GM21825 (cell line): ENCODE measurements around the gene SLC35B3.
"Not testable (repeated sequence)": the region's sequence is repeated elsewhere in the genome, so short reads cannot be mapped to it uniquely, and the experiment has no call there.

Experiments
- ATAC-seq: cut with Tn5 transposase; IDR thresholded peaks from one replicate; pipeline ENCODE4 v1.9.1; 2021; ENCODE audit warnings: mild to moderate bottlenecking, moderate library complexity; ENCODE audit not compliant: unreplicated experiment

SLC35B3 gene

DNA sequence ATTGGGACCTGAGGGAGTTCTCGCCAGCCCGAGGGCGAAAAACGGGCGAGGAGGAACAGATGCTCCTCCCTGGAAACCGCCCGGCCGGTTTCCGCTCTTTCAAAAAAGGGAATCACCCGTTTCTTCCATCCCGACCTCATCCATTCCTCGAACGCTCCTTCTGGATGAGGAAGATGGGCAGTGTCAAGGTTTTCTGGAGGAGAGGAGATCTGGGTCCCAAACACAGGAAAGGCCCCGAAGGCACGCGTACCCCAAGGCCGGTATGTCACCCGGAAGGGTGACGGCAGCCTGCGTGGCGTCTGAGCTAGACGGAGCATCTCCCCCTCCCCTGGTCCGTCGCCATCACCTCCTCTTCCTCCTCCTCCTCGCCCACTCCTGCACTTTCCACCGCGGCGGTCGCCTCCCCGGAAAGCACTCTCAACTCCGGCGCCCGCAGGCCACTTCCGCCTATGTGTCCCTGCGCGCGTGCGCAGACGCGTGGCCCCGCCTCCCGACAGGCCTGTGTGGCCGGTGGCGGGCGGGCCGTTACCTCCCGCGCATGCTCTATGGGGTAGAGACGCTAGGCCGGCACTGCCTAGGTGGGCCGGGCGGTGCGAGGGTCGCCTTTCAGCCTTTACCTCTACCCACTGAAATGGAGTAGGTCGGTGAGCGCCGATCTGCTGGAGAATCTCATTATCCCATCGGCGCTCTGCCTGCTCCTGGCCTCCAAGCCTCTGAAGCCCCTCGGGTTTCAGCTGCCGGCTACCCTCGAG, at the start of gene SLC35B3:
Gene SLC35B3 (minus strand): TSS at position 453 of the 752 bp plus-strand sequence.
- ATAC-seq: peak; percentile 98

DNA sequence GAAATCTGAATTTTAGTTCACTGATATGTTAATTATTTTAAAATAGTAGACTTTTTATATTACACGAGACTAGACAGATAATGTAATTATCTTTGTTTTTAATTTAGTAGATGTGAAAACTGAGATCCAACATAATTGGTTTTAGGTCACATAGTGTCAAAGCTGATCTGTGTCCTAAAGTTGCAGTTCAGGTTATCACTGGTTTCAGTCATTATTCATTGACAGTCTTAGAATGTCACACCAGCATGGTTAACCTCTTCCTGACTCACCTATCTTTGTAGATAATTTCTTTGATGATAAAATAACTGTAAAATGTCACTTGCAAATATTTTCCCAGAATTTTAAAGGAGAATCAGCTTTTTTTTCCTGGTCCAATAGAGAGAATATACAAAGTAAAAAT, 48.3 kb upstream of the SLC35B3 start:
- ATAC-seq: no peak

DNA sequence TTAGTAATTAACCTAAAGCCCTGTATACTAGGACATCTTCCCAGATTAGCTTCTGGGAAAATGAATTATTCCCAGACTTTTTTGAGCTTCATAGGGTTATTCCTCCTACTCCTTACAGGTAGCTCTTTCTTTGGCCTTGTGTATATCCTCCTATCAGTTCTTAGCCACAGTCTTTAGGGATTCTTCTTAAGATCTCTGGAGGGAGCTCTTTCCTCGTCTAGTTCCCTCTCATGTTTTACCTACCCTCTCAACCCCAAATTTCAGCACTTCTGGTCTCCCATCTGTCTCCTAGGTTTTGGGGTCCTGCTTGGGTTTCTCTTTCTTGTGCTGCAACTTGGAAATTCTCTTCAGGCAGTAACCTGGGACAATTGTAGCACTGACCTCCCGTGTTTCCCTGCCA, 46.4 kb upstream of the SLC35B3 start:
- ATAC-seq: no peak

DNA sequence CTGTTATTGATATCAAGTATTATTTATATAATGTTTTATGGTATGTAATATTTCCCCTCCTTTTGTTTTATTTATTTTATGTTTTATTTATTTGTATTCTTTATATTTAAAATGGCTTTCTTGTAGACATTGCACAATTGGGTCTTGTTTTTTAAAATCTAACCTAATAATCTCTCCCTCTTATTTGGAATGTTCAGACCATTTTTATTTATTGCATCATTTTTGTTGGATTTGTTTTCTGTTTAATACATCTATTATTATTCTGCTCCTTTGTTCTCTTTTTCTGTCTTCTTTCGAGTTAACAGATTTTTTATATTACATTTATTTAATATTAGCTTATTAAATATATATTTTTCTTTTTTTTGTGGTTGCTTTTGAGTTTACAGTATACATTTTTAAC, 43.1 kb upstream of the SLC35B3 start:
- no peak for ATAC-seq

DNA sequence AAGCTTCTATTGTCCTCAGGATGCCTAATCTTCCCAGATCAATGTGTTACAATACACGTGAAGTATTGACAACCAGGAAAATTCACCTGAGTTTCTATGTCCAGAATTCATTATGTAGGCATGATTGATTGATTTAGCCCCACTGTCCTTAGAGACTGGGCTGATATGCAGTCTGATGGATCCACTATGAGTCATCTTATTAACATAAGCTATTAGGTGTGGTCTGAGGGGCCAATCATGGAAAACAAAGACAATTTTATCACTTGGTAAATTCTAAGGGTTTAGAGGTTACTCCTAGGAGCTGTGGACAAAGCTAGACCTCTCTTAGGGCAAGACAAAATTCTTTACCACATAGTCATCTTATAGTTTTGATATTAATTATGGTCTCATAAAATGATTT, 41.3 kb upstream of the SLC35B3 start:
- no peak for ATAC-seq

DNA sequence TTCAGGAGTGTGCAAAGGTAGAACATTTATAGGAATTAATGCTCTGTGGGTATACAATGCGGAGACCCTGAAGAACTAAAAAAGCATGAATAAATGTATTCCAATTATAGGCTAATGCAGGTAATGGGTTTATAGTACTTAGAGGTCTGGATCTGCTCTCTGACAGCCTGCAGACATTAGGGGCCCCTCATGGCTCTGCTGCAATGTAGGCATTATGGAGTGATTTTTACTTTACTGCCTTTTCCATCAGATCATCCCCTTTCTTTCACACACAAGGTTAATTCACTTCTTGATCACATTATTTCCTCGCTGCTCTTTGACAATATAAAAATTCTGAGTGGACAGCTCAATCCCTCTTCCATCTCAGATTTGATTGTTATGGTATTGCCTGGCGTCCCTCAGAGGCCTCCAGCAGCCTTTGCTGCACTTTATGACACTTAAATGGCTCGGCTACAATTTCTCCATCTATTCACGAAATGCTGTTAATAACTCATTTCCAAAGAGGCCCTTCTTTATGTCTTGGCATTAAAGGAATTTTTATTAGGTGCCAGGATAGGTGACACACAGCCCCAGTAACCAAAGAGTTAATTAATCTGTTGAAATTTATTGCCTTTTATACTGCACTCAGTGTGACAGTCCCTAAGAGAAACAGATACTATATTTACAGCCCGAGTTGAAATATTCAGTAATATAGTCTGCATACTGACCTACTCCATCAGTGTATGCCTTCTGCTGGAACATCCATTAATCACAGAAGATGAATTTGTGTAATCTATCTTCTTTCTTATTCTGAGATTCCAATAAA, 33.4 kb upstream of the SLC35B3 start:
- no peak for ATAC-seq

DNA sequence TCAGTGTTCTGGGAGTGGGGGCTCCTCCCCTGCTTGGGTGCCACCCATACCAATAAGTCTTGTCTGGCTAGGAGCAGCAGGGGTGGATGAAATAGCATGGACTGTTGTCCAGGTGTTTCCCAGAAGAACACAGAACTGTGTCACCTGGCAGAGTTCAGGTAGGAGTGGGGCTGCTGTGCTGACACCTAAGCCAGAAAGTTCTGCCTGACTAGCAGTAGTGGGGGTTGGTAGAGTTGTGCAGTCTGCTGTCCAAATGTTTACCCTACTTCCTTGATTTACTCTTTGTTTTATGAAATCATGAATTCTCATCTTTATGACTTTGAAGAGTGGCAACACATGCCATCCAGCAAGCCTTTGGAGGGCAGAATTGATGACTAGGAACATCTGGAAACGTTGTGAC, 27.3 kb upstream of the SLC35B3 start:
- no peak for ATAC-seq

DNA sequence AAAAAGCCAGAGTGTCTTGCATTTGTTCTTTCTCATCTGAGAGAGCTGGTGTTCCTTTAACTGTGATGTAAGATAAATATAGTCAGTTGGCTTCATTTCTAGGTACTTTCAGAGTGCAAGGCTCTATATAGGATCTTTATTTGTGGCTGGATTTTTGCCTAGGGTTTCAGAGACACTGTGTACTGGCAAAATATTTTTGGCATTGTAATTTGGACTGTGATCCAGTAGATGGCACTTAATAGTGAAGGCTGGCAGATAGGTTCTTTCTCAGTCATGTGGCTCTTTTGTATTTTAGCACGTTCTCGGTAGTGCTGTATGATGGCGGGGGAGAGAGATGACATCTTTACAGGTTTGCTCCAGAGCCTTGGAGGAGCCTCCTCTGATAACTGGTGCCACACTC, 26.8 kb upstream of the SLC35B3 start:
- ATAC-seq: no peak

DNA sequence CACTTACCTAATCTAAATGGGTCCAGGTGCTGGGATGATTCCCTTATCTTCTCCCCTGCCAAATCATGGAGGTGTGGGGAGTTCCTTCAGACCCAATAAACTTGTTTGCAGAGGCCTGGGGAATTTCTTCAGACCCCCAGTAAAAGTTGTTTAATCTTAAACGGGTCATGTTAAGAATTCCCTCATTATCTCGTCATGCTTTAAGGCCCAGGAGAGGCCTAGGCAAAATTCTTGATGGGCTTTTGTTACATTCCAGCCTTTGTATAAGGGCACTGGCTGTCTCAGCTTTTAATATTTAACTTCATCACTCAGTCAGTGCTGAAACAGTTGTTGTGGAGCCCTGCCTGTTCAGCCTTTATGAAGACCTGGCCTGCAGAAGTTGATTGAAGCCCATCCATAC, 11.0 kb upstream of the SLC35B3 start:
- no peak for ATAC-seq

DNA sequence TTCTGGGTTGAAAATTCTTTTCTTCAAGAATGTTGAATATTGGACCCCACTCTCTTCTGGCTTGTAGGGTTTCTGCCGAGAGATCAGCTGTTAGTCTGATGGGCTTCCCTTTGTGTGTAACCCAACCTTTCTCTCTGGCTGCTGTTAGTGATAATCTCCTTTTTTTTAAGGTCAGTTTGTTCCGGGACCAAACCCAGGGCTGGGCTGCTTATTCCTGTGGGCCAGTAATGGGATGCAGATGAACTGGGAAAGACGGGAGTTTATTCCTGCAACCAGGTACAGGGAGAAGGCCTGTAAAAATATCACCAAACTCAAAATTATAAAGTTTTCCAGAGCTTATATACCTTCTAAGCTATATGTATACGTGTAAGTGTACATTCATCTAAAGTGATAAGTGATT, 10.6 kb upstream of the SLC35B3 start:
- ATAC-seq: not testable (repeated sequence)

DNA sequence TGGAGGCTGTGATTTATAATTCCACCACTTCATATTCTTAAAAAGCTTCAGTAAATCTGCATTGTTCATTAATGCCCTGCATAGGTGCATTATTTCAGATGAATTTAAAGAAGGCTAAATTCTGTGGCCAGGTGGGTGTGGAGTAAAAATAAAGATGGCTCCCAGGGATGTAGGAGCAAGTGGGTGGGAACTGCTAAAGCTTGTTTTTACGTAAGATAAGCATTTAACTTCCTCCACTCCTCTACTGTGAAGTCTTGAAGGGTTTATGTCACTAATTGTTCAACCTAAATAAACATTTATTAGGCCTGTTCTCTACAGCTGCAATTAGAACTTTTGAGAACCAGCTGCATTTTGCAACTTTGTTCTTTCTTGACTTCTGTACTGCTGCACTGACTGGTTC, 6.8 kb upstream of the SLC35B3 start:
- no peak for ATAC-seq

DNA sequence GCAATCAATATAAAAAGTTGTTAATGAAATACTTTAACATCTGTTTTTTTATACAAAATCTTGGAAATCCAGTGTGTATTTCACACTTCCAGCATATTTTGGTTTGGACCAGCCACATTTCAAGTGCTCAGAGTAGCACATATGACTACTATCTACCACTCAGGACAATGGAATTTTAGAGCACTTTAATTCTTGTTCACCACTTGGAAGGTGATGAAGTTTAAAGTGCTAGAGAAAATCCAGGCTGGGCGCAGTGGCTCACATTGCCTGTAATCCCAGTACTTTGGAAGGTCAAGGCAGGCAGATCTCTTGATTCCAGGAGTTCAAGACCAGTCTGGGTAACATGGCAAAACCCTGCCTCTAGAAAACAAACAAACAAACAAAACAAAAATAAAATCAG, 6.1 kb upstream of the SLC35B3 start:
- no peak for ATAC-seq

DNA sequence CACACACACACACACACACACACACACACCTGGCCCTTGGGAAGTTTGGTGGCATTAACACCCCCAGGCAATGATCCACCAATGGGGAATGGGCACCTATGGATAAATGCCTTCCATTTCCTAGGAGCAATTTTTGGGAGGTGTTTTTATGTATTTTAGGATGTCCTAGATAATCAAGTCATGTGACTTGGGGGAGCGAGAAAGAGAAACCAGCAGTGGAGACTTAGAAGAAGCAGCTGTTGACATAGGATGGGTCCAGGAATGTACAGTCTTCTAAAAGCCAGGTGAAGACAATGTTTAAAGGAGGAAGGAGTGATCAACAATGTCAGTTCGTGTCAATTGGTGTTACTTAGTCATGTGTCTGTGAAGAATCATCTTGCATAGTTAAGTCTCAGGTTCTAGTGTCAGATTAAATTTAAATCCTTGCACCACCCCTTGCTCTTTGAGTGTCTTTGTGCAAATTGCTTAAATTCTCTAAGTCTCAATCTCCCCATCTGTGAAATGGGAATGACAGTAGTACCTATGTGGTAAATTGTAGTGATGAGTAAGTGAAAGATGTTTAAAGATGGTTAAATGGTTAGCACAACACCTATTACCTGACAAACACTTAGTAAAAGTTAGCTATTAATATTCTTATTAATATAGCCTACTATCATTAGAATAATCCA, 4.4 kb upstream of the SLC35B3 start:
- no peak for ATAC-seq

DNA sequence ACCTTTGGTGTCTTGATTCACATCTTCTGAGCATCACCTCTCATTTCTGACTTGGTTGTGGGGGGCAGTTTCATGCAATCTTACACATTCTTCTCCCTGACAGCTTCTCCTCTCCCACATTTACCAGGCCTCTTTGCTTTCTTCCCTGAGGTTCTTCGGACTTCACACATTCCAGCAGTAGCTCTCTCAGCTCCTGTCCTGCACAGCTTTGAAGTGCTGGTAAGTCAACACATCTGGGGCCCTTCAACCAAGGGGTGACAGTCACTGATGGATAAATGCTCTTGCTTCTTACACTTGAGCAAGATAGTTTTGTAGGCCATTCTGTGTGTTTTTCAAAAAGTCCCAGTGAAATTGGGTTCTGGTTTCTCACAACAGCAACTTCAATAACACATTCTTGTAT, 2.5 kb upstream of the SLC35B3 start:
- ATAC-seq: no peak

DNA sequence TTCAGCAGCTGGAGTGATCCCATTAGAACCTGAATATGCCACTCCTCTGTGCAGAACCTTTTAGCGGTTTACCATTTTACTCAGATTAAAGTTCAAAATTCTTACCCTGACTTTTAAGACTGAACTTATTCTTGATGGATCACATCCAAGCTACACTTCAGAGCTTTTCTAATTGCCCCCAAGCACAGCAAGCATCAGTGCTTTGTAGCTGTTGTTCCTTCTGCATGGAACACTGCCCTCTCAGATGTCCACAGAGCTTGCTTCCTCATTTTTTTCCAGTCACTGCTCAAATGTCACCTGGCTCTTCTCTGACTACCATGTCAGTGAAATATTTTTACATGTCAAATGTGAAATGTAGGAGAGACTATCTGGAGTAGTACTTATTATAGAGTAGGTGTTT, 1.6 kb upstream of the SLC35B3 start:
- no peak for ATAC-seq

DNA sequence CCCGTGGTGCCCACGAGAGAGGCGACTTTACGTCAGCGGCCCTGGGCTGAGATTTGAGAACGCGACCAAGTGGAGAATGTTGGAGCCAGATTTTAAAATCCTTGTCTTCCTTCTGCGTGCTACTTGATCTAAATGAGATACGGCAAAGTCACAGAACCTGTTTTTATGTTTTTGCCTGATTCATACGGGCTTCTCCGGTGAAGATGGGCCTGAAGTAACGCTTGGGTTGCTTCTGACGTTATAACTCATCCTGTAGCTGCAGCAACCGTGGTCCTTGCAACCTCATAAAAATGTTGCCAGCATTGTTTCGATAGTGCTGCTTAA, 462 bp upstream of the SLC35B3 start:
- ATAC-seq: no peak

DNA sequence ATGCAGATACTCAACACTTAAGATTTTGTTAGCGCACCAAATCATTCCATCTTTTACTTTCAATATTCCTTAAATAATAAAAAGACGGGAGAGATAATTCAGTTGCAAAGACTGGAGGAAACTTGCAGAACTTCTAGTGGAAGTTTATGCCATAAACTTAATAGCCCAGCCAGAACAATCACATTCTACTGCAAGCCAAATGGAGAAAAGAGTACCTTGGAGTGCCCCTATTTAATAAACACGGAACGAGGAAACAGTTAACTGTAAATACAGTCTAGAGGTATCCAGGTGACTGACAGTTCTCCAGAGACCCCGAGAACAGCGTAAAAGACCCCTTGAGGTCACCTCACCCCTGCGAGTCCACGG, 635 bp downstream of the SLC35B3 start:
- peak; percentile 12 for ATAC-seq

DNA sequence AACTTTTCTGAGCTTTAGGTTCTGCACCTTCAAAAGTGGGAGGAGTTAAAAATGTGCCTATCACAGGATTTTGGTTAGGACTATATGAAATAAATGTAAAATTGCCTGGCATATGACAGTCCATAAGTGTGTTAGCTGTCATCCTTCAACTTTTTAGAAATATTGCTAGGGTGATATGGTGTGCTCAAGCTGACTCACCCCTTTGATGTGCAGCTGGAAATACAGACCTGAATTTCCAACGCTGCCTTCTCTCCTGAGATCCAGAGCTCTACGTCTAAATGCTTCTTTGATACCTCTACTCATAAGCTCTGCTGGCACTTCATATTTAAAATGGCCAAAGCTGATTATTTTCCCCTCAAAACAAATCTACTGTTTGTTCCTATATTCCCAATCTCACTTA, 2.7 kb downstream of the SLC35B3 start:
- ATAC-seq: no peak

DNA sequence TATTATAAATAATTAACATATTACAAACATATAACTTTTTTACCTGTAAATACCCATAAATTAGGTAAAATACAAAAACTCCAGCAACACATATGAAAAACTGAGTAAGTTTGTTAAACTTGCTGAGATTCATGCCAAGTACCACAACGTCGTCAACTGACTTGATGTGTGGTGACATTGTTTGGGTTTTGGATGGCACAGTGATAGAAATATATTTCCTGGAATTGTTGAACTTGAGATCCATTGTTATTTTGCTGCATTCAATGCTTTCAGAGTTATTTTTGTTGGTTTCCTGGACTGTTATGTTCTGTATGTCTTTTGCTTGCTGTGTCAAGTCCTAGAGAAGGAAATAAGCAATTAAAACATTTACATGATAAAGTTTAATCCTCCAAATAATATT, 5.5 kb downstream of the SLC35B3 start:
- ATAC-seq: no peak

DNA sequence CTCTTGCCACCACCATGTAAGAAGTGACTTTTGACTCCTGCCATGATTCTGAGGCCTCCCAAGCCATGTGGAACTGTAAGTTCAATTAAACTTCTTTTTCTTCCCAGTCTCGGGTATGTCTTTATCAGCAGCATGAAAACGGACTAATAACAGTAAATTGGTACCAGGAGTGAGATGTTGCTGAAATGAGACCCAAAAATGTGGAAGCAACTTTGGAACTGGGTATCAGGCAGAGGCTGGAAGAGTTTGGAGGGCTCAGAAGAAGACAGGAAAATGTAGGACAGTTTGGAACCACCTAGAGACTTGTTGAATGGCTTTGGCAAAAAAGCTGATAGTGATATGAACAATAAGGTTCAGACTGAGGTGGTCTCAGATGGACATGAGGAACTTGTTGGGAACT, 8.8 kb downstream of the SLC35B3 start:
- ATAC-seq: not testable (repeated sequence)

DNA sequence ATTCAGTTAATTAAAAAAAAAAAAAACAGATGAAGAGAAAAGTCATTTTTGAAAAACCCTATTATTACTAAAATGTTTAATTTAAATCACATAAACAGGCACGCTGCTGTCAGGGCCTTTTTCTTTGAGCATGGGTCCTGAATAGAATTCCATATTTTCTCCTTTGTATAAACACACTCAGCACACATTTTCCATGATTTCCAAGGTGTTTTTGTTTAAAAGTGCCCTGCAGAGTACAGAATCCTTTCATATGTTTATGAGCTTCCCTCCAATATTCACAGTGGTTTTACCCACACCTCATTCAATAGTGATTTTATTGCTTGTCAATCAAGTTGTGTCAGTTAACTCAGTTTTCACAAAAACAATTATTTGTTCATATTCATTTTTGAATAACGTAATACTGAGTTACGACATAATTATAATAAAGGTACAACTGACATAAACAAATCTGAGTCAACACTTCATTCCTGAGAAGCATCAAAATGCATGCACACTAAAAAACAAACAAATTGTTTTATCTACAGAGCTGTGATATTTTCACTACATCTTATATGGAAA, 15.2 kb downstream of the SLC35B3 start:
- no peak for ATAC-seq

DNA sequence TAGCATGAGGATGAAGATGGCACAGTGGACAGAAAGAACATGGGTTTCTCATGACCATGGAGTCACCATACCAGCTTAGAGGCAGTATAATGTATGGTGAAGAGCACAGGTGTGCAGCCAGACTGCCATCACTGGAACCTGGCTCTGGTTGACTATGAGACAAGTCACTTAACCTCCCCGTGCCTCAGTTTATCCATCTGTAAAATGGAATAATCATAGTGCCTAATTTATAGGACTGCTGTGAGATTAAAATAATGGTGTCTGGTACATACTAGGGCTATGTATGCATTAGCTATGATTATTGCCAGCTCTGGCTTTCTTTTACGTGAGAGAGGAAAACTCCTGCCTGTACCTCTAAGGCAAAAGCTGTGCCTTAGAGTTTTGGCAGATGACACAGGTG, 19.4 kb downstream of the SLC35B3 start:
- ATAC-seq: no peak
